ENCODE results near the gene ACVR1. TPM values are rescaled to one million over a fixed set of nuclear protein-coding genes. Genes with fewer than 3 reads are reported as not detected.

ACVR1 gene
- total RNA-seq, 1 experiment from 2014 or later = 71.3 TPM

DNA sequence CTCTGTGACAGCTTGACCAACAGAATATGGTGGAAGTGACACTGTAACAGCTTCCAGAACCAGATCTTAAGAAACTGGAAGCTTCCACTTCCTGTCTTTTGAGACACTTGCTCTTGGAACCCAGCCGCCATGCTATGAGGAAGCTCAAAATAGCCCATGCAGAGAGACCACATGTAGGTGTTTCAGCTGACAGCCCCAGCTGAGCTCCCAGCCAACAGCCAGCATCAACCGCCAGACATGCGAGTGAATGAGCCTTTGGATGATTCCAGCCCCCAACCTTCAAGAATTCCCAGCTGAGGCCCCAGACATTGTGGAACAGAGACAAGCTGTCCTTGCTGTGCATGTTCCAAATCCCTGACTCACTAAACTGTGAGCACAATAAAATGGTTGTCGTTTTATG lies 27.9 kb downstream of the ACVR1 start:
- Mint-ChIP-seq H3K27me3 (ENCODE audit: unreplicated experiment) (no peaks in the 10 kb centered on the region), H3K36me3 (ENCODE audit: insufficient read depth, unreplicated experiment) (peaks cover 11% of the 10 kb centered on the region), H3K4me3 (ENCODE audit: low read depth, unreplicated experiment) (no peak overlapping the region), H3K4me1 (ENCODE audit: low read depth, unreplicated experiment) (peaks cover 76% of the 10 kb centered on the region), H3K27ac (ENCODE audit: unreplicated experiment) (peak overlapping the region; percentile 39), H3K9me3 (ENCODE audit: low read depth, unreplicated experiment) (no peaks in the 10 kb centered on the region)
- TF ChIP-seq CTCF (IDR thresholded peaks at IDR 0.05; ENCODE audit: unreplicated experiment) = no peak
- intact Hi-C loops (cut with micrococcal nuclease; ENCODE audit: unreplicated experiment) = no loop called here
- CTCF ChIA-PET = interaction anchor here (1.5 kb wide), 1 partner anchor 10 kb away, joined by 4 read pairs; no protein-coding TSS in a partner anchor
- DNase-seq = no peak
- BruUV-seq (replicated peaks) = no TSS peak

DNA sequence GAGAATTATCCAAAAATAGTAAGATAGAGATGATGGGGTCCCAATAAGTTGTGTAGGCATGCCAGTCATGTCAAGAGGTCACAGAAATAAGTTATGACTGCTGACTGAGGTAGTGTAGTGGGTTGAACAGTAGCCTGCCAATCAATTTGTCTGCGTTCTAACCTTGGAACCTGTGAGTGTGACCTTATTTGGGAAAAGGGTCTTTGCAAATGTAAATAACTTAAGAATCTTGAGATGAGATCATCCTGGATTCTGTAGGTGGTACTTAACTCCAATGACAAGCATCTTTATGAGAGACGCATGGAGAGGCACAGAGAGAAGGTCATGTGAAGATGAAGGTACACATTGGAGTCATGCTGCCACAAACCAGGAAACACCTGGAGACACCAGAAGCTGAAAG lies 31.0 kb downstream of the ACVR1 start:
- no TSS peak for BruUV-seq (replicated peaks)
- Mint-ChIP-seq H3K4me1 (ENCODE audit: low read depth, unreplicated experiment) (peaks cover 91% of the 10 kb centered on the region), H3K9me3 (ENCODE audit: low read depth, unreplicated experiment) (no peaks in the 10 kb centered on the region), H3K4me3 (ENCODE audit: low read depth, unreplicated experiment) (no peak overlapping the region), H3K36me3 (ENCODE audit: insufficient read depth, unreplicated experiment) (peaks cover 32% of the 10 kb centered on the region), H3K27ac (ENCODE audit: unreplicated experiment) (peak overlapping the region; percentile 51), H3K27me3 (ENCODE audit: unreplicated experiment) (no peaks in the 10 kb centered on the region)
- no peak for TF ChIP-seq CTCF (IDR thresholded peaks at IDR 0.05; ENCODE audit: unreplicated experiment)
- intact Hi-C loops (cut with micrococcal nuclease; ENCODE audit: unreplicated experiment) = no loop called here
- DNase-seq = no peak
- CTCF ChIA-PET = interaction anchor here (1.0 kb wide), 1 partner anchor 9 kb away, joined by 3 read pairs; no protein-coding TSS in a partner anchor

GRCh38 chr2:157843935-157844334 lies 32.2 kb downstream of the ACVR1 start:
- Mint-ChIP-seq H3K4me3 (ENCODE audit: low read depth, unreplicated experiment) (no peak overlapping the region), H3K27ac (ENCODE audit: unreplicated experiment) (peak overlapping the region; percentile 20), H3K36me3 (ENCODE audit: insufficient read depth, unreplicated experiment) (peaks cover 35% of the 10 kb centered on the region), H3K4me1 (ENCODE audit: low read depth, unreplicated experiment) (peaks cover 93% of the 10 kb centered on the region), H3K9me3 (ENCODE audit: low read depth, unreplicated experiment) (no peaks in the 10 kb centered on the region), H3K27me3 (ENCODE audit: unreplicated experiment) (no peaks in the 10 kb centered on the region)
- CTCF ChIA-PET = no interaction called here
- no peak for DNase-seq
- TF ChIP-seq CTCF (IDR thresholded peaks at IDR 0.05; ENCODE audit: unreplicated experiment) = no peak
- BruUV-seq (replicated peaks) = no TSS peak
- intact Hi-C loops (cut with micrococcal nuclease; ENCODE audit: unreplicated experiment) = no loop called here

DNA sequence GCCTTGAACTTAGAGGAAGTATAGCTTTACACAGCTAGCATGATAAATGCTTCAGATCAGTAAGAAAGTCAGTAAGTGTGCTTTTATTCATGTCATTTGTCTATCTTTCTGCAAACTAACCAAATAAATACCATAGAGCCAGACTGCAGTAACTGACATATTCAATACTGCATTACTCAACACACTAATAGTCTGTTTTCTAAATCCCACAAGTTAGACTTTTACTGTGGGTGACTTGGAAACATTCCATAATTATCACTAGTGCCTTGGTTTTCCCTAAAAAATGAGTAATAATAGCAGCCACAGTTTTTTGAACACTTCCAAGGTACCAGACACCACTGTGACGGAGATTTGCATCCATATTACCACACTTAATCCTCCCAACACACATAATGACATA lies 33.0 kb downstream of the ACVR1 start:
- peaks cover 93% of the 10 kb centered on the region for H3K4me1 Mint-ChIP-seq (ENCODE audit: low read depth, unreplicated experiment)
- peak overlapping the region; percentile 54 for H3K27ac Mint-ChIP-seq (ENCODE audit: unreplicated experiment)
- CTCF ChIA-PET = no interaction called here
- intact Hi-C loops (cut with micrococcal nuclease; ENCODE audit: unreplicated experiment) = no loop called here
- H3K36me3 Mint-ChIP-seq (ENCODE audit: insufficient read depth, unreplicated experiment) = peaks cover 43% of the 10 kb centered on the region
- peak overlapping the region; percentile 19 for H3K4me3 Mint-ChIP-seq (ENCODE audit: low read depth, unreplicated experiment)
- no peaks in the 10 kb centered on the region for H3K27me3 Mint-ChIP-seq (ENCODE audit: unreplicated experiment)
- BruUV-seq (replicated peaks) = no TSS peak
- TF ChIP-seq CTCF (IDR thresholded peaks at IDR 0.05; ENCODE audit: unreplicated experiment) = no peak
- no peaks in the 10 kb centered on the region for H3K9me3 Mint-ChIP-seq (ENCODE audit: low read depth, unreplicated experiment)
- DNase-seq = no peak

Measured in Calu3 (cell line).